Measurements from ENCODE around the gene SECISBP2.

Gene SECISBP2

GRCh38 chr9:89351584-89352300, 33.4 kb downstream of the SECISBP2 start:
- H3K36me3 ChIP-seq (ENCODE audit: control insufficient read depth in 2 of 2, insufficient read depth in 1 of 2, low read length in 2 of 2) = peaks cover 6 to 98% of the 10 kb centered on the region in 2 experiments; a peak in 2 of 3 replicates
- CTCF ChIA-PET = no interaction called here
- POLR2A ChIA-PET = no interaction called here
- TF ChIP-seq IKZF3 (tag by site-specific recombination; IDR thresholded peaks at IDR 0.05) = no peak
- TF ChIP-seq, protein P1, sequence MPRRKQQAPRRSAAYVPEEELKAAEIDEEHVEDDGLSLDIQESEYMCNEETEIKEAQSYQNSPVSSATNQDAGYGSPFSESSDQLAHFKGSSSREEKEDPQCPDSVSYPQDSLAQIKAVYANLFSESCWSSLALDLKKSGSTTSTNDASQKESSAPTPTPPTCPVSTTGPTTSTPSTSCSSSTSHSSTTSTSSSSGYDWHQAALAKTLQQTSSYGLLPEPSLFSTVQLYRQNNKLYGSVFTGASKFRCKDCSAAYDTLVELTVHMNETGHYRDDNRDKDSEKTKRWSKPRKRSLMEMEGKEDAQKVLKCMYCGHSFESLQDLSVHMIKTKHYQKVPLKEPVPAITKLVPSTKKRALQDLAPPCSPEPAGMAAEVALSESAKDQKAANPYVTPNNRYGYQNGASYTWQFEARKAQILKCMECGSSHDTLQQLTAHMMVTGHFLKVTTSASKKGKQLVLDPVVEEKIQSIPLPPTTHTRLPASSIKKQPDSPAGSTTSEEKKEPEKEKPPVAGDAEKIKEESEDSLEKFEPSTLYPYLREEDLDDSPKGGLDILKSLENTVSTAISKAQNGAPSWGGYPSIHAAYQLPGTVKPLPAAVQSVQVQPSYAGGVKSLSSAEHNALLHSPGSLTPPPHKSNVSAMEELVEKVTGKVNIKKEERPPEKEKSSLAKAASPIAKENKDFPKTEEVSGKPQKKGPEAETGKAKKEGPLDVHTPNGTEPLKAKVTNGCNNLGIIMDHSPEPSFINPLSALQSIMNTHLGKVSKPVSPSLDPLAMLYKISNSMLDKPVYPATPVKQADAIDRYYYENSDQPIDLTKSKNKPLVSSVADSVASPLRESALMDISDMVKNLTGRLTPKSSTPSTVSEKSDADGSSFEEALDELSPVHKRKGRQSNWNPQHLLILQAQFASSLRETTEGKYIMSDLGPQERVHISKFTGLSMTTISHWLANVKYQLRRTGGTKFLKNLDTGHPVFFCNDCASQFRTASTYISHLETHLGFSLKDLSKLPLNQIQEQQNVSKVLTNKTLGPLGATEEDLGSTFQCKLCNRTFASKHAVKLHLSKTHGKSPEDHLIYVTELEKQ (tag by site-specific recombination; IDR thresholded peaks at IDR 0.05; ENCODE audit: borderline replicate concordance) = no peak
- TF ChIP-seq ZNF501 (tag by site-specific recombination; IDR thresholded peaks at IDR 0.05) = no peak
- no peak for TF ChIP-seq ZNF660 (tag by site-specific recombination; IDR thresholded peaks at IDR 0.05)
- TF ChIP-seq ZBTB48 (tag by site-specific recombination; IDR thresholded peaks at IDR 0.05) = no peak
- TF ChIP-seq, protein P2, sequence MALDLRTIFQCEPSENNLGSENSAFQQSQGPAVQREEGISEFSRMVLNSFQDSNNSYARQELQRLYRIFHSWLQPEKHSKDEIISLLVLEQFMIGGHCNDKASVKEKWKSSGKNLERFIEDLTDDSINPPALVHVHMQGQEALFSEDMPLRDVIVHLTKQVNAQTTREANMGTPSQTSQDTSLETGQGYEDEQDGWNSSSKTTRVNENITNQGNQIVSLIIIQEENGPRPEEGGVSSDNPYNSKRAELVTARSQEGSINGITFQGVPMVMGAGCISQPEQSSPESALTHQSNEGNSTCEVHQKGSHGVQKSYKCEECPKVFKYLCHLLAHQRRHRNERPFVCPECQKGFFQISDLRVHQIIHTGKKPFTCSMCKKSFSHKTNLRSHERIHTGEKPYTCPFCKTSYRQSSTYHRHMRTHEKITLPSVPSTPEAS (tag by site-specific recombination; IDR thresholded peaks at IDR 0.05) = no peak
- TF ChIP-seq, protein P3, sequence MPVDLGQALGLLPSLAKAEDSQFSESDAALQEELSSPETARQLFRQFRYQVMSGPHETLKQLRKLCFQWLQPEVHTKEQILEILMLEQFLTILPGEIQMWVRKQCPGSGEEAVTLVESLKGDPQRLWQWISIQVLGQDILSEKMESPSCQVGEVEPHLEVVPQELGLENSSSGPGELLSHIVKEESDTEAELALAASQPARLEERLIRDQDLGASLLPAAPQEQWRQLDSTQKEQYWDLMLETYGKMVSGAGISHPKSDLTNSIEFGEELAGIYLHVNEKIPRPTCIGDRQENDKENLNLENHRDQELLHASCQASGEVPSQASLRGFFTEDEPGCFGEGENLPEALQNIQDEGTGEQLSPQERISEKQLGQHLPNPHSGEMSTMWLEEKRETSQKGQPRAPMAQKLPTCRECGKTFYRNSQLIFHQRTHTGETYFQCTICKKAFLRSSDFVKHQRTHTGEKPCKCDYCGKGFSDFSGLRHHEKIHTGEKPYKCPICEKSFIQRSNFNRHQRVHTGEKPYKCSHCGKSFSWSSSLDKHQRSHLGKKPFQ (tag by site-specific recombination; IDR thresholded peaks at IDR 0.05) = no peak
- no peak for TF ChIP-seq ZNF175 (tag by site-specific recombination; IDR thresholded peaks at IDR 0.05)
- no peak for TF ChIP-seq SP2 (tag by site-specific recombination; IDR thresholded peaks at IDR 0.05)
- no peak for TF ChIP-seq KLF9 (tag by site-specific recombination; IDR thresholded peaks at IDR 0.05; ENCODE audit: low read depth)
- TF ChIP-seq ZNF585B (tag by site-specific recombination; IDR thresholded peaks at IDR 0.05) = no peak
- no peak for TF ChIP-seq ZBTB20 (tag by site-specific recombination; IDR thresholded peaks at IDR 0.05)
- TF ChIP-seq ZNF350 (tag by site-specific recombination; IDR thresholded peaks at IDR 0.05) = no peak
- TF ChIP-seq KLF8 (tag by site-specific recombination; IDR thresholded peaks at IDR 0.05) = no peak
- no peak for TF ChIP-seq ZNF133 (tag by site-specific recombination; IDR thresholded peaks at IDR 0.05)
- TF ChIP-seq KLF7 (tag by site-specific recombination; IDR thresholded peaks at IDR 0.05; ENCODE audit: borderline replicate concordance) = no peak
- no peak for TF ChIP-seq YY2 (tag by site-specific recombination; IDR thresholded peaks at IDR 0.05)
- no peaks in the 10 kb centered on the region for H3K4me1 ChIP-seq (ENCODE audit: control insufficient read depth, insufficient read depth, low read length)
- H3K27ac ChIP-seq (ENCODE audit: extremely low read depth, low read depth, low read length) = no peak overlapping the region
- H3K4me3 ChIP-seq (ENCODE audit: low read depth, low read length) = no peak overlapping the region
- H3K9me3 ChIP-seq (ENCODE audit: control insufficient read depth, insufficient read depth, low read depth, low read length) = no peaks in the 10 kb centered on the region

DNA sequence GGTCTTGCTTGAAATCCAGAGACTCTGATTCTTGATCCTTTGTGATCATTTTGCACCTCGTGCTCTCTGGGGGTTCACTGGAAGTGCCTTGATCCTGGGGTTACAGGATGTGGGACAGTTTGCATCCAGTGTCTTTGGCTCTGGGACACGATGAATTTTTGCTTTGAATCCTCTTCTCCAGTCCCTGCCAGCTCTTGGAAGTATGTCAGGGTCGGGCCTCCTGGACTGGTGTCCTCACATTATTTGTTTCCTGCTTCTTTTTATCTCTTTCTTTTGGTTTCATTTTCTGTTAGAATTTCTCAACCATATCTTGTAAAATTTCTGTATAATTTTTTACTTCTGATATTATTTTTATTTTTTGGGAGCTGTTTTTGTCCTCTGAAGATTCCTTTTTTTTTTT, 34.2 kb downstream of the SECISBP2 start:
- Histone ChIP-seq H3K4me3 (ENCODE audit: low read depth, low read length) (no peak overlapping the region), H3K27ac (ENCODE audit: extremely low read depth, low read depth, low read length) (no peak overlapping the region), H3K9me3 (ENCODE audit: control insufficient read depth, insufficient read depth, low read depth, low read length) (no peaks in the 10 kb centered on the region), H3K4me1 (ENCODE audit: control insufficient read depth, insufficient read depth, low read length) (no peaks in the 10 kb centered on the region), H3K36me3 (ENCODE audit: control insufficient read depth in 2 of 2, insufficient read depth in 1 of 2, low read length in 2 of 2) (peaks cover 4 to 100% of the 10 kb centered on the region in 2 experiments; a peak in 2 of 3 replicates)
- POLR2A ChIA-PET = no interaction called here
- CTCF ChIA-PET = interaction anchor here (0.6 kb wide), 1 partner anchor 91 kb away, joined by 3 read pairs; no protein-coding TSS in a partner anchor
- TF ChIP-seq KLF17 (tag by site-specific recombination; IDR thresholded peaks at IDR 0.05) = no peak
- no peak for TF ChIP-seq BCL11A (tag by site-specific recombination; IDR thresholded peaks at IDR 0.05; ENCODE audit: low read depth)
- no peak for TF ChIP-seq ZNF354C (tag by site-specific recombination; IDR thresholded peaks at IDR 0.05; ENCODE audit: borderline replicate concordance, low read depth)
- no peak for TF ChIP-seq ZNF280D (tag by site-specific recombination; IDR thresholded peaks at IDR 0.05)
